8988T (cell line): ENCODE measurements around the gene UBE2G1.
A peak's percentile ranks its signal among the peaks of the same experiment; 100 is the strongest.
"Not testable (repeated sequence)": the region's sequence is repeated elsewhere in the genome, so short reads cannot be mapped to it uniquely, and the experiment has no call there.

Source experiments
- DNase-seq: peaks from one replicate; pipeline ENCODE4 v3.0.0; 2011

UBE2G1 gene

DNA sequence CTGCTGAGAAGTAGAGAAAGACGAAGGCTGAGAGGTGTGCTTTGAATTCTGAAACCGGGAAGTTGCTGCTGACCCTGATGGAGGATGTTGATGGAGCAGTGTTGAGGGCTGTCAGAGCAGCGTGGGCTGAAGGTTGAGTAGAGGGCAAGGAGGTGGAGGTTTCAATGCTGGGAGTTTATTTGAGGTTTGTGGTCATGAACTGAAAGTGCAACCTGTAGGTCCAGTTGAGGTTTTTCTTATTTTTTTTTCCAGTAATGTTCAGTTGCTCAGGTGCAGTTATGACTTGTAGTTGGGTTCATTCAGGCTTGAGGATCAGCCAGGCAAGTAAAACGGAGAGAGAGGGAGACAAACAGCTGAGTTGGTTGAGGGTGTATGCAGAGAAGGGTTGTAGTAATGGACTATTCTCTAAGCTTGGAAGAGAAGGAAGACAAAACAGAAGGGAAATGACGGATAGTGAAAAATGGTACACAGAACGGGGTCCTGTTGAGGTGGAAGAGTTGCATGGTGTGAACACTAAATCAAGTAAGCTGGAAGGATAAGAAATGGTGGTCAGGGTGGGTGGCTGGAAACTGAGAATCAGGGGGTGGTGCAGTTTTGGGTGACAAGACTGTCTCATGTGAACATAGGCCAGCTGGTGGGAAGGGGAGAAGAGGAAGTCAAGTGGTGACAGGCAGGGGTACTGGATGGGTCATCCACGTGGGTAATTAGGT lies 8.7 kb upstream of the UBE2G1 start:
- DNase-seq = no peak

DNA sequence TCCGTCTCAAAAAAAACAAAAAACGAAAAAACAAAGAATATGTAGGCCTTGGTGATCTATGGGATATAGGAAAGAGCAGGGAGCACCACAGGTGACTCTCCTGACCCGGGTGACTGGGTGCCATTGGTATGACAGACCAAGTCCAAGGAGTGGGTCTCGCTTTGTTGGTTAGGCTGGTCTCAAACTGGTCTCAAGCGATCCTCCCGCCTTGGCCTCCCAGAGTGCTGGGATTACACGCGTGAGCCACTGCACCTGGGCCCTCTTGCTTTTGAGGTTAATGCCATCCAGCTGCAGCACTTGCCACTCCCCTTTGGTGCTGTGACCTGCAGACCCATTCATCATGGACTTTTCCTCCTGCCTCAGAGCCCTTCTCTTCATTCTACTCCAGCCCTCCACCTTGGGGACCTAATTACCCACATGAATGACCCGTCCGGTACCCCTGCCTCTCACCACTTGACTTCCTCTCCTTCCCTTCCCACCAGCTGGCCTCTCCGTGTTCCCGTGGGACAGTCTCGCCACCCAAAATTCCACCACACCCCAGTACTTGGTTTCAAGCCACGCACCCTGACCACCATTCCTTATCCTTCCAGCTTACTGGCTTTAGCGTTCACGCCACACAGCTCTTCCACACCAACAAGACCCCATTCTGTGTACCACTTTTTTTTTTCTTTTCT lies 3.2 kb upstream of the UBE2G1 start:
- DNase-seq = no peak

DNA sequence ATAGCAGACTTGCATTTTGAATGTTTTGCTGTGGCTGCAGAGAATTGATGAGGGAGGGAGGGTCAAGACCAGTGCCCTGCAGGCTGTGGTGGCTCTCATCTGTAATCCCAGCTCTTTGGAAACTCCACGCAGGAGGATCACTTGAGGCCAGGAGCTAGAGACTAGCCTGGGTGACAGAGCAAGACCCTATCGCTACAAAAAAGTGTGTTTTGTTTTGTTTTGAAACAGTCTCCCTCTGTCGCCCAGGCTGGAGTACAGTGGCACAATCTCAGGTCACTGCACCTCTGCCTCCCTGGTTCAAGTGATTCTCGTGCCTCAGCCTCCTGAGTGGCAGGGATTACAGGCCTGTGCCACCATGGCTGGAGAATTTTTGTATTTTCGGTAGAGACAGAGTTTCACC lies 1.9 kb upstream of the UBE2G1 start:
- no peak for DNase-seq

DNA sequence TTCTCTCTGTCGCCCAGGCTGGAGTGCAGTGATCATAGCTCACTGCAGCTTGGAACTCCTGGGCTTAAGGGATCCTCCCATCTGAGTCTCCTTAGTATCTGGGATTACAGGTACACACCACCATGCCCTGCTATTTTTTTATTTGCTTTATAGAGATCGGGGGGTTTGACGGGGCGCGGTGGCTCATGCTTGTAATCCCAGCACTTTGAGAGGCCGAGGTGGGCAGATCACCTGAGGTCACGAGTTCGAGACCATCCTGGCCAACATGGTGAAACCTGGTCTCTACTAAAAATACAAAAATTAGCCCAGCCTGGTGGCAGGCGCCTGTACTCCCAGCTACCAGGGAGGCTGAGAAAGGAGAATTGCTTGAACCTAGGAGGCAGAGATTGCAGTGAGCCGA lies 702 bp upstream of the UBE2G1 start:
- not testable (repeated sequence) for DNase-seq

DNA sequence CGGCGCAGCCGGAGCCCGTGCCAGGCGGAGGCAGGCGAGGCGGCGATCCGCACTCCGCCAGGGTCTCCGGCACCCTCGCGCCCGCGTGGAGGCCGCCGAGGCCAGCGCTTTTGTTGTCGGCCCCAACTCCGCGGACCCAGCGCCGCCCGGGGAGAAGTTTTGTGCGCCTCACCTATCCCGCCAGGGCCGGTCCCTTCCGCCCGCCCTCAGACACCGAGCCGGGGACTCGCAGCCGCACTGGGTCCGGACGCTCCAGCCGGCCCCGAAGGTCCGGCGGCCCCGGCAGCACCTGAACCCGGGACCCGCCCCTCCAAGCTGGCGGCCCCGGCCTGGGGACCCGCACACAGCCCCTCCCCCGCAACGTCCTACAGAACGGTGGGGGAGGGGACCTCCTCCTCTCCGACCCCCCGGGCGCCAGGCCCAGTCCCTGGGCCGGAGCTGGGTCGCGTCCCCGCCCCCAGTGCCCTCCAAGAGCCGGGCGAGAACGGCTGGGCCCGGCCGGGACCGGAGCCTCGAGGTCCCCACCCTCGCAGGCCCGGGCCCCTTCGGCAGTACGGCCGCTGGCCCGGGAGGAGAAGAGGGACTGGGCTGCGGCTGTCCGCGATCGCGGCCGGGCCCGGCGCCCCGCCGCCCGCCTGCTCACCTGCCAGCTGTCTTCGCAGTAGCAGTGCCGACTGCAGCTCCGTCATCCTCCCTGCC lies 698 bp downstream of the UBE2G1 start:
- no peak for DNase-seq

DNA sequence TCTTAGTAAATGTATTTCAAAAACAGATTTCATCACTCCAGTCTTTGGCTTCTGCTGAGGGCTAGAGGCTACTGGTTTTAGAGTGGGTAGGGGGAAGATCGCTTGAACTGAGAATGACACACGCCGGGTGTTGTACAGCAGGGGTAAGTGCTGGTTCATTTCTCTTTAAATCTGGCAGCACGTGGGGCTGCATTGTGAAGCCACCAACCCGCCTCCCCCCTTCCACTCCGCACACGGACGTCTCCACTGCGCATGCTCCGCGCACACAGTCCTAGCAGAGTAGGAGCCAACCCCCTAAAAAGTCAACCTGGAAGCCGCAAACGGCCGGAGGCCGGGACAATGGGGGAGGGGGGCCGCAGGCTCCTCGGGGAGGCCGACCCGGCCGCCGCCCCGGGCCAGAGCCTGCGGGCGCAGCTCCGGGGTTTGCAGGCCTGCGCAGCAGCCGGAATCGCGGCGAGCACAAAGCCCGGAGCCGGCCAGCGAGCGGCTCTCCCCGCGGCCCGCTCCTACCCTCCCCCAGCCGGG lies 1.3 kb downstream of the UBE2G1 start:
- DNase-seq = peak; percentile 74

DNA sequence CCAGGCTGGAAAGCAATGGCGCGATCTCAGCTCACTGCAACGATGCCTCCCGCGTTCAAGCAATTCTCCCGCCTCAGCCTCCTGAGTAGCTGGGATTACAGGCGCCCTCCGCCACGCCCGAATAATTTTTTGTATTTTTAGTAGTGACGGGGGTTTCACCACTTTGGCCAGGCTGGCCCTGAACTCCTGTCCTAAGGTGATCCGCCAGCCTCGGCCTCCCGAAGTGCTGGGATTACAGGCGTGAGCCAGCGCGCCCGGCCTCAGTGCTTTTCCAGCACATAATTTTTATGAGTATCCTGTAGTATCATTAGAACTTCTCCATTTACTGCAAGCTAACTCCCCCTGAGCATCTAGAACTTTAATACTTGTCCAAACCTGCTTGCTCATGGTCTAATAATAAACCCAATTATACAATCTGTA lies 1.8 kb downstream of the UBE2G1 start:
- no peak for DNase-seq

DNA sequence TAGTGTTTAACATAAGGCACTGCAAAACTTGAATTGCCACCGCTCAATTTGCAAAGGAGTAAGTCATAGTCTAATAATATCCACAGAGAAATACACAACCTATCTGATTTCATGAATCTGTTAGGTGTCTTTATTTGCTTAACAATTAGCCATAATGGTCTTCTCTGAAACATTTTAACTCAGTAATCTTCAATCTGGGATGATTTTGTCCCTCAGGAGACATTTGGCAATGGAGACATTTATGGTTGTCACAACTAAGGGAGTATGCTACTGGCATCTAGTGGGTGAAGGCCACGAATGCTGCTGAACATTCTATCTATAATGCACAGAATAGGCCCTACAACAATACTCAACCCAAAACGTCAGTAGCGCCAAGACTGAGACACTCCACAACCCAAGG lies 4.3 kb downstream of the UBE2G1 start:
- DNase-seq = no peak

DNA sequence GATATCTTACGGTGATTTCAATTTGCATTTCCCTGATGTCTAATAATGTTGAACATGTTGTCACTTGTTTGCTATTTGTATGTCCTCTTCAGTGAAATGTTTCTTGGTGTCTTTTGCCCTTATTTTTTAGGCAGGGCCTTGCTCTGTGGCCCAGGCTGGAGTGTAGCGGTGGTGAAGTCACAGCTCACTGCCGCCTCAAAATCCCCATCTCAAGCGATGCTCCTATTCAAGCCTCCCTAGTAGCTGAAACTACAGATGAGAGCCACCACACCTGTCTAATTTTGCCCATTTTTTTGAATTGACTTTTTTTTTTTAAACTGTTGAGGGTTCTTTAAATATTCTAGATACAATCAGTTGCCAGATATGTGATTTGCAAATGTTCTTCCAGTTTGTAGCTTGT lies 8.3 kb downstream of the UBE2G1 start:
- DNase-seq = no peak

DNA sequence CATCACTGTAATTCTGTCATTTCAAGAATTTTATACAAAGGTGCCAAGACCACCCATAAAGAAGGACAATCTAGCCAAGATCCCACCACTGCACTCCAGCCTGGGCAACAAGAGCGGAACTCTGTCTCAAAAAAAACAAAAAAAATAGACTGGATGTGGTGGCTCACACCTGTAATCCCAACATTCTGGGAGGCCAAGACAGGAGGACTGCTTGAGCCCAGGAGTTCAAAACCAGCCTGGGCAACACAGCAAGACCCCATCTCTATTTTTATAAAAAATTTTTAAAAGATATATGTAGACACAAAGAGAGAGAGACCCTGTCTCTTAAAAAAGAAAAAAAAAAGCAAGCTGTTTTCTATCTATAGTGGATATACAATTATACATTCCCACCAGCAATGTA lies 8.8 kb downstream of the UBE2G1 start:
- no peak for DNase-seq

DNA sequence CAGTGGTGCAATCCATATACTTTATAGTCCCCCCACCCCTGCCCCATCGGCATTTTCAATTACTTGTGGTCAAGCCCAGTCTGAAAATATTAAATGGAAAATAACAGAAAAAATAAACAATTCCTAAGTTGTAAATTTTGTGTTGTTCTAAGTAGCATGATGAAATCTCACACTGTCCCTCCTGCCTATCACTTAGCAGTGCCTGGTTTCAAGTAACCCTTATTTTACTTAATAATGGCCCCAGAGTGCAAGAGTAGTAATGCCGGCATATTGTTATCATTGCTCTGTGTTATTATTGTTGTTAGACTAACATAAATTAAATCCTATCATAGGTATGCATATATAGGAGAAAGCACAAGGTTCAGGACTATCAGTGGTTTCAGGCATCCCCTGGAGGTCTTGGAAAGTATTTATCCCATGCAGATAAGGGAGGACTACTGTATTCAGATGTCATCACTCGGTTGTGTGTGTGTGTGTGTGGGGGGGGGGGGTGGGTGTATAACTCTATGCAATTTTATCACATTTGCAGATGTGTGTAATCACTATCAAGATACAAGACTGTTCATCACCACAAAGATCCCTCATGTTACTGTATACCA lies 9.3 kb downstream of the UBE2G1 start:
- DNase-seq = no peak

DNA sequence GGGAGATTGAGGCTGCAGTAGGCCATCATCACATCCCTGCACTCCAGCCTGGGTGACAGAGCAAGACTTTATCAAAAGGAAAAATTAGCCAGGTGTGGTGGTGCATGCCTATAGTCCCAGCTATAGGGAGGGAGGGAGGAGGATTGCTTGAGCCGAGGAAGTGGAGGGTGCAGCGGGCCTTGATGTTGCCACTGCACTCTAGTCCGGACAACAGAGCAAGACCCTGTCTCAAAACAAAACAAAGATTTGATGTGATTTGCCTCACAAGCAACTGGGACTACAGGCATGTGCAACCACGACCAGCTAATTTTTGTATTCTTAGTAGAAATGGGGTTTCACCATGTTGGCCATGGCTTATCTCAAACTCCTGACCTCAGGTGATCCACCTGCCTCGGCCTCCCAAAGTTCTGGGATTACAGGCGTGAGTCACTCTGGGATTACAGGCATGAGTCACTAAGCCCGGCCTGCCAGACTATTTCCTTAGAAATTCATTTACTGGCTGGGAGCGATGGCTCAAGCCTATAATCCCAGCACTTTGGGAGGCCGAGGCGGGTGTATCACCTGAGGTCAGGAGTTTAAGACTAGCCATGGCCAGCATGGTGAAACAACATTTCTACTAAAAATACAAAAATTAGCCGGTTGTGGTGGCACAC lies 11.5 kb downstream of the UBE2G1 start:
- no peak for DNase-seq

DNA sequence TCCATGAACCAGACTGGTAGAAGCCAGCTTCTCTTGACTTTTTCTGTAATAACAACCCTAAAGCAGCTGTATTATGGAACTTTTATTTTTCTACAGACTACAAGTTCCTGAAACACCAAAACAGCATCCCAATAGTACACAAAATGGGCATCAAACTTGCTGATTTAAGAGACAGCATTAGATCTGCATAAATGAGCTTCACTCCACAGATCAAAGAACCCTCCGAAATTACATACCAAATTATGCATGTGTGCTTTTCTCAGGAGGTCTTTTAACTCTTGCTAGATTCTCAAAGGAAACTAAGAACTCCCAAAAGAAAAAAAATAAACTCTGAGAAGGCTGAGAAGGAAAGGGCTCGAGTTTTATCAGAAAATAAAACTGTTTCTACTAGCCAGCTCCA lies 12.3 kb downstream of the UBE2G1 start:
- DNase-seq = no peak

DNA sequence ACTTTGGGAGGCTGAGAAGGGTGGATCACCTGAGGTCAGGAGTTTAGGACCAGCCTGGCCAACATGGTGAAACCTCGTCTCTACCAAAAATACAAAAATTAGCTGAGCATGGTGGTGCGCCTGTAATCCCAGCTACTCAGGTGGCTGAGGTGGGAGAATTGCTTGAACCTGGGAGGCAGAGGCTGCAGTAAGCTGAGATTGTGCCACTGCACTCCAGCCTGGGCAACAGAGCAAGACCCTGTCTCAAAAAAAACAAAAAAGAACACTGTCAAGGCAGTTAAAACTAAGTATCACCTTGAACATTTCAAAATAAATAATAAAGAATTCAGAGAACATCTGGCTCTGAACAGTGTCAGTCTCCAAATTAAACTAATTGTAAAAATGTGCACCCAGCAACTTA lies 16.3 kb downstream of the UBE2G1 start:
- not testable (repeated sequence) for DNase-seq

DNA sequence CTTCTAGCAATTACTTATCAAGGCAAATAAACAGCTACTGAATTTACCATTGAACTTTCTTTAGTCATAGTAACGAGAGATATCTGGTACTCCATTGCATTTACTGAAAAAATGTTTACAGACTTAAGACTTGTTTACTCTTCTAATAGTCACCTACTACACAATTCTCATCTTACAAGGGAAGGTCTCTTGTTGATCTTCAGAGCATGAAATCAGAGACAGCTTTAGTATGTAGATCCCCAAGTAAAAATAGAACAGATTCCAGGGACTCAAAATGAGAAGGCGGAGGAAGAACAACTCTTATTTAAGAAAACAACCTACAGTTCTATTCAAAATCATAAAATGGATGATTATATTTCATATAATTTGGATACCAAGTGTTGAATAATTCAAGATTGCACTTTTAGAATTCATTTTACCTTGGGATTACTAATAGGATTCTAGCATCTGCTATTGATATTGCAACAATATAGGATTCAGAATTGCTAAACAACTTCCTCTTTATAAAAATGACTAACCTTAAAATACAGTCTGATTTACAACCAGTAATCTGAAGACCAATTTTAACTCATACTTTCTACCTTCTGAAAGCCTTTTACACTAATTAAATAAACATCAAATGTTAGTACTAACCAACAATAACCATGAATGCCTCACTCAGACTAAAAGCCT lies 20.8 kb downstream of the UBE2G1 start:
- DNase-seq = no peak

DNA sequence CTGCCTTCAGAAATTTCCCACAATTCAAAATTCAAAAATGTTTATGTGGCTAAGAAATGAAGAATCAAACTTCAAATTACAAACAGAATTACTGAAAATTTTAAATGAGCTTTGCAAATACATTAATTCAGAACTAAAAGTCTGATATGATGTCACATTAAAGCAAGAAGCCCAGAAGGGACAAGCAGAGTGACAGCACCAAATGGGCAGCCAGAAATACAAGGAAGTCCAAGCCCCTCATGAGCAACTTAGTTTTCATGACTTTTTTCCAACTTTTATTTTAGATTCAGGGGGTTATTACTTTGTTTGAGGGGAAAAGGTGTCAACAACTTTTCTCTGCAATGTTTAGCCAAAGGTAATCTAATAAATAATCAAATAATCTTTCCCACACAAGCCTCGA lies 21.5 kb downstream of the UBE2G1 start:
- no peak for DNase-seq

DNA sequence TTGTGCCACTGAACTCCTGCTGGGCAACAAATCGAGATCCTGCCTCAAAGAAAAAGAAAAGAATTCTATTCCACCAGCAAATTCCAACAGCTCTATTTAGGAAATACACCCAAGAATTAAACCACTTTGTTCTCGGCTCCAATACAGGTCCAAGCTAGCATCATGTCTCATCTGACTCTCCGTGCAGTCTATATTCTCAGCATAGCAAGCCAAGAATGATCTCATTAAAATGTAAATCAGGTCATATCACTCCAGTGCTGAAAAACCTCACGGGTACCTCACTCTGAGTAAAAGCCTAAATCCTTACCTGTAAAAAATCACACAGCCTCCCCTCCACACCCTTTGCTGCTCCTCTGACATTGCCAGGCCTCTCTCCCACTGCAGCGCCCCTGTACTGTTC lies 23.9 kb downstream of the UBE2G1 start:
- DNase-seq = no peak

DNA sequence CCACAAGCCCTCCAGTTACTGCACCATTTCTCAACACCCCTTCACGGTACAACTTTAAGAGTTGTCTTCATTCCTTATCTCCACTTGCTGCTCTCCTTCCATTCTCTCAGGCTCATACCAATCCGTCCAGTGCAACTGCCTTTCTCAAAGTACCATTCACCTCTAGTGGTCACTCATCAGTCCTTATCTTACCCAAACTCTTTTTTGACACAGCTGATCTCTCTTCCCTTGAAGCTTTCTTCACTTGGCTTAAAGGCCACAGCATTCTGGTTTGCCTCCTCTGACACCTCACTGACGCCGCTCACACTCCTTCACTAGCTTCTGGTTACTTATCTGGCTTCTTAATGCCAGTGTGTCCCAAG lies 24.9 kb downstream of the UBE2G1 start:
- DNase-seq = no peak

DNA sequence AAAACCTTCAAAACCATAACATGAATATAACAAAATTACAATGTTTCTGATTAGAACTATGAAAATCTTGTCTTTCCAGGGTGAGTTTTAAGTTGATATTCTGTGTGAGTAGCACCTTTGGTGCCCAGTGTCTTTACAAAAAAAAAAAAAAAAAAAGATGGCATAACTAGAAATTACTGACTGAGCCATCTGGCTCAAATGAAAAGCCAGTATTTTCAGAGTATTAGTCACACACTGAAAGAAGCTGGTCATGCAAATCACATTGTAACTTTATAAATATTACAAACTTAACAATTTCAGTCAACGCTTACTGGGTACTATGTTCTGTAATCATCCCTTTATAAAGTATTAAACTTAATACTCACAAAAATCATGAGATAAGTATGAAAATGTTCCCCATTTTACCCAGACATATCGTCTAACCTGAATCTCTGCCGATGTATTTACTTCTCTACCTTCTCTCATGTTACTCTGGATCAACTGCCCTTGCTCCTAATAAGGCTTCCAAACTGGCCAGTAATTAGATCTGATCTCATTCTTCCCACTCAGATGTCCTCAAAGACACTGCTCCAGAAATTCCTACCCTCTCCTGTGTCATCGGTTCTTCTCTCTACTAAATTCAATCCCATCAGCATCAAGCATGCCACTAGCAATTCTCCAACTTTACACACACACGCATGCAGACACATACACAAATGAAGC lies 25.4 kb downstream of the UBE2G1 start:
- no peak for DNase-seq

DNA sequence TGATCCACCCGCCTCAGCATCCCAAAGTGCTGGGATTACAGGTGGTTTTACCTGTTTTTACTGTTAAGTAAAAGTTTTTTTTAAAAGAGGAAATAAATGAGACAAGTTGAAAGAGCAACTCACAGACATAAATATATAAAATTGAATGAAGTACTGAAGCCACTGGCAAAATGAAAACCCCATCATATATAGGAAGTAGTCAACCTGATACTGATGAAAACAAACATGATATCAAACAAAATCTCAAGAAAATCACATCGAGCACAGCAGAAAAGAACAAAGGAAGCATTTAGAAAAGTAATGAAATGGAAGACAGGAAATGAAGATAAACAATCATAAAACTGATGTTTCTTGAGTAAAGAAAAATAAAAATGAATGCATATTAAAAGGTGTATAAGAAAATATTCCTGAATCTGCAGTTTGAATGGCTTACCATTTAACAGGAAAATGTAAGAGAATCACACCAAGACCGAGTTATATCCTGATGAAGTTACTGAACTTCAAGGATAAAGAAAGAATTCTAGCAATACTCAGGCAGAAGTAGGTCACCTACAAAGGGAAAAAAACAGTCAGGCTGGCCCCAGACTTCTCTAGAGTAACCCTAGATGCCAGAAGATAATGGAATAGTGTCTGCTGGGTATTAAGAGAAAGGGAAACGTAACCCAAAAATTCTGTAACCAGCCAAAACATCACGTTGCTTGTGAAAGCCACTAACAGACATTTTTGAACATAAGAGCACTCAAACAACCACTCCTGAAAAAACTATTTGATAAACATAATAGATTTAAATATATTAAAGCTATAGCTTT lies 31.5 kb downstream of the UBE2G1 start:
- no peak for DNase-seq

DNA sequence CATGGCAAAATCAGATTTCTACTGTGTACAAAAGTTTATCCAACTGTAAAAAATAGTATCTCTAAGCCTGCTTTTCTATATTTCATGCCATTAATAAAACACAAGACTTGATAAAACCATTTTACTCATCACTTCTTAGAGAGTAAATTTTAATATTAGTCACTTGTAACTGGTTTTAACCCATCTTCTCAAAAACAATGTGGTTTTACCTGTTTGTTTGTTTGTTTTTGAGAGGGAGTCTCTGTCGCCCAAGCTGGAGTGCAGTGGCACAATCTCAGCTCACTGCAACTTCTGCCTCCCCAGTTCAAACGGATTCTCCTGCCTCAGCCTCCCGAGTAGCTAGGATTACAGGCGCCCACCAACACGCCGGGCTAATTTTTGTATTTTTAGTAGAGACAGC lies 32.1 kb downstream of the UBE2G1 start:
- no peak for DNase-seq
